RCC 7860 (cell line): ENCODE results near the gene CES1.
A peak's percentile ranks its signal among the peaks of the same experiment; 100 is the strongest.
"Not testable (repeated sequence)": the region's sequence is repeated elsewhere in the genome, so short reads cannot be mapped to it uniquely, and the experiment has no call there.

Experiments used
- DNase-seq: peaks from one replicate; pipeline ENCODE4 v3.0.0-alpha.2; 2015; ENCODE audit warnings: low spot score
- FAIRE-seq: peaks from 2 replicates; lab custom pipeline; 2012; peaks lifted over from hg19 to GRCh38; lab: Jason Lieb, UNC

The CES1 gene

DNA sequence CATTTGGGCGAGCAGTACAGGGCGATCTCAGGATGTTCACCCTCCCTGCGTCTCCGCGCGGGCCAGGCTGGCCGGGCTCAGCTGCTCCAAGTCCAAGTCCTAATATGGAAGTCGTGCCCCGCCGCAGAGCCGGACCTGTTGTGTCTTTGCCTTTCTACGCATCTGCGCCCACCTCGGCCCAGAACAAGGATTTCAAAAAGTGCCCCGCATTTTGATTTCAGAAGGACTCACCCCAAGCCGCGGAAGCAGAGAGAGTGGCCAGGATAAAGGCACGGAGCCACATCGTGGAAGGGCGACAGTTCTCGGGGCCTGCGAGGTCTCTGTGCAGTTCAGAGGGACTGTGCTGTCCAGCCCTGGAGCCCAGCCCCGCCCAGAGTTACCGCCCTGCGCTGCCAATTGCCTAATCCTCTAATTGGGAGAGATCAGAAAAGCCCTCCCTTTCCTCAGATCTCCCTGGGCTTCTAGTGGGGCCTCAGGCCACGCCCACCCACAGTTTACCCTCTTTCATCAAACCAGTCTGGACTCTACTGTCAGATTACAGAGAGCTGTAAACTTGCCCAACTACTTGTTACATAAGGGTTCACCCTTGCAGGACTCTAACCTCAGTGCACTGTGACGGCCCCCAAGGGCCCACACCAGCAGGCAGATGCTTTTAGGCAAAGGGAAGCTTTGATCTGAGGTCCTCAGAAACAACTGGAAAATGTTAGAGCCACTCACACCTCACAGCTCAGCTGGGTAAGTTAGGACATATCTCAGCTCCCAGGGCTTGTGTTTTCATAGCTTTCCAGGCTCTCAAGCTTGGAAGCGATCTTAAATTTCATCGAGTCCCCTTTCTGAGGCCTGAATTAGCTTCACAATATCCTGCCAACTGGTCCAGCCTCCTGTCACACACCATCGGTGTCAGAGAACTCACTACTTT lies at the start of gene CES1:
Gene CES1, minus strand, starts transcription at position 324 of the 919 bp plus-strand sequence. Its CDS starts 41 bp downstream, at position 283.
- FAIRE-seq (no peak), DNase-seq (no peak)

DNA sequence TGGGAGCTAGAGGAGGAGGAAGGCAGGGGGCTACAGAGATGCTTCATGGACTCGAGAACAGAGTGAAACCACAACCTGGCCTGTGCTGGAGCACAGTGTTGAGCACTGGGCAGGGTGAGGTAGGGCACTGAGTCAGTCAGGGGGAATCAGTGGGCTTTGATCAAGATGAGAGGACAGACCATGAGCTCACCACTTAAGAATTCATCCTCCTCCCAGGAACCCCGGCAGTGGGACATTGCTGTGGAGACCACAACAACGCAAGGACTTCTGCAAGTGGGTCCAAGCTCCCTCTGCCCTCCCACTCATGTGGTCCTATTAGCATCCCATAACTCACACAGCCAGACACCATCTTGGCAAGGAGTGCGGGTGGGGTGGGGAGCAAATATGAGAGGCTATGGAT lies 44.0 kb upstream of the CES1 start:
- DNase-seq (peak; percentile 54), FAIRE-seq (no peak)

DNA sequence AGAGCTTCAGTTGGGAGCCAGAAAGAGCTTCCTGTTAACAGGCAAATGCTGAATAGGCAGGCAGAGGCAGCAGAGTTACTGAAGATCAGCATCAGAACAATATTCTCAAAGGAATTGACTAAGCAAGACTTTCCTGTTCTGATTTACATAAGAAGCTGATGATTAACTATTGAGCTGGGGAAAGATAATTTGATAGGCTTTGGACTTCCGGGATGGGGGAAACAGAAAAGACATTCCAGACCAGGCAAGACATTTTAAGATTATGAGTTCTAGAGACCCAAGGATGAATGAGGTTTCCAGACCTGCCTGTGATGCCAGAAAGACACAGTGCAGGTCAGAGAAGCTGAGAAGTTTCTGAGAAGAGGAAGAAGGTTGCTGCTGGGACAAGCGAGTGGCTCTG lies 42.4 kb upstream of the CES1 start, which contains the start of gene CES5A:
Gene CES5A, minus strand, starts transcription at position 101 of the 400 bp plus-strand sequence. CDS start 152 bp downstream, outside the sequence.
- FAIRE-seq, result no peak
- DNase-seq, result no peak

DNA sequence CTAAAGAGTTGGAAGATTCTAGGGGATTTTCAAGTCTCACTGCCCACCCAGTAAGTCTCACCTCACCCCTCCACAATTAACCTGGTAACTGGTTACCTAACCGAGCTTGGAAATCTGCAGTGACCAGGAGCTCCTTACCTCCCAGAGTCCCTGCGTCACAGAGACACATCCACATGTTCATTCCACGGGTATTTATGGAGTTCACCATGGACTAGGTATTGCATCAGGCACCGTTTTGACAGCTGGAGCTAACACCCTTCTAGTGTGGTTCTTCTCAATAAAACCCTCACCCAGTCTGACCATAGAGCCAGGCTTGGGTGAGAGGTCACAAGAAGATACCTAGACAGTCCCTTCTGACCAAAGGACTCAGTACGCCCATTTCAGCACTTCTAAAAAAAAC lies 40.2 kb upstream of the CES1 start:
- FAIRE-seq, result no peak
- DNase-seq, result no peak

DNA sequence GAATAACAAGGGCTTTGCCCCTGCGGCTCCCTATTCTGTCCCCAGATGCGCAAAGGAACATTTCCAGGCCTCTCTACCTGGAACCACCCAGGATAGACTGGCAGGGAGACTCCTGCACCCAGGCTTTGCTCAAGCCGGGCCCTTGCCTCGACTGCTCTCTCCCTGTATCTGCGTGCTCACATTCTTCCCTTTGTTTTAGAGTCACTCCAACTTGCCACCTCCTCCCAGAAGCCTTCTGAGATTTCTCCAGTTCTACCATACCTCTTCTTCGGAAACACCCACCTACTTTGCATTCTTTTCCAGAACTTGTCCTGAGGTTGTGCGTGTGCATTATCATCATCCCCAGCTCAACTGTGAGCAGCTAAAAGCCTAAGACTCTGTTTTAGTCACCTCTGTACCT lies 39.2 kb upstream of the CES1 start:
- FAIRE-seq (no peak), DNase-seq (no peak)

DNA sequence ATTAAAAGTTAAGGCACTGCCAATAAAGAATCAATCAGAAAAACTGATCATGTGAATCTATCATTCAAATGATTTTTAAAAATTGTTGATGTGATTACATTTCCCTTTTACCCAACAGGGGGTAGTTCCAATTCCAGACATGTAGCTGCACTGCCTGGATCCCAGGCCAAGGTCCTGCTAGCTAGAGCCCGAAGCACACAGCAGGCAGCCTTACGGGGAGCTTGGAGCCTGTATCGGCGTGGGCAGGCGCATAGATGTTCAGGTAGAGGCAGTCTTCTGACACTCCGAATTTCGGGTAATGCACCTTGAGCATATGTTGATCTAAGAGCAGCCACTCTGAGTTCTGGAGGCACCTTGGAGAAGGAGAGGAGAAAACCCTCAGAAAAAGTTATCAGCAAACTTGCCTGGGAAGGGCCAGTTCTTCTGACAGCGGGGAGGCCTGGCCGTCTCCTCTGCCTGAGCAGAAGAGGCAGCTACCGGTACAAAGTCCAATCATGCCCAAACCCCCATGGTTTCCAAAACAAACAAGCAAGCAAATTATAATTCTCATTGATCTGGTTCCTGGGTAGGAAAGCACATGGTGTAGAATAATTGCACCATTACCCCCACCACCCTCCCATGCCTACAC lies 38.6 kb upstream of the CES1 start:
- no peak for DNase-seq
- no peak for FAIRE-seq

DNA sequence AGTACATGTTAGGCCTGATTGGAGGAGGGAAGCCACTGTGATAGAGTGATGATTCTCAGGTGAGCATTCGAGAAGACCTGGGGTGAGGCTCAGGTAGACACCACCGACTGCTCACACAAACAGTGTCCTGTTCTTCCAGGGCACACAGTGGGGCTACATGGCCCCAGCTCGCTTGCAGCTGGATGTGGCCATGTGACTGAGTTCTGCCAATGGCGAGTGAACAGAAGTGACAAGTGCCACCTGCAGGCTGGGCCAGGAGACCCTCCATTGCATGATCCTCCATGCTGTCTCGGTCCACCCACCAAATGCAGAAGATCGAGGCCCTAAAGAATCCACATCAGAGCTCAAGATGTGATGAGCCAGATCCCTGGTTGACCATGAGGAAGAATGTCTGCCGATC lies 36.1 kb upstream of the CES1 start:
- DNase-seq (no peak), FAIRE-seq (no peak)

DNA sequence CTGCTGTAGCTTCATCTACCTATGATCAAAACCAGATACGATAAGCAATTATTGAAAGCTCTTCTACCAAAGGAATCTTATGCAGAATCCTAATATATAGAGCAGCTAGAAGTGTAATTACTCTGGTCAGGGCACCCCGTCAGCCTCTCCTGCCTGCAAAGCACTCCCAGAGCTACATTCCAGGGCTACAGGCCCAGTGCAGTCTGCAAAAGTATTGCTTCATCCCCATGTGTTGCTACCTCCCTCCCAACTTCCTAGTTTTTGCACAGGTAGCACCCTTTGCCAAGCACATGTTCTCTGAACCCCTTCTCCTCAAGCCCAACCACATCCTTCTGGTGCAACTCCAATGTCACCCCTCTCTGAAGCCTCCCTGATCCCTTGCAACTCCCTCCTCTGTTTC lies 35.2 kb upstream of the CES1 start:
- DNase-seq (no peak), FAIRE-seq (no peak)

DNA sequence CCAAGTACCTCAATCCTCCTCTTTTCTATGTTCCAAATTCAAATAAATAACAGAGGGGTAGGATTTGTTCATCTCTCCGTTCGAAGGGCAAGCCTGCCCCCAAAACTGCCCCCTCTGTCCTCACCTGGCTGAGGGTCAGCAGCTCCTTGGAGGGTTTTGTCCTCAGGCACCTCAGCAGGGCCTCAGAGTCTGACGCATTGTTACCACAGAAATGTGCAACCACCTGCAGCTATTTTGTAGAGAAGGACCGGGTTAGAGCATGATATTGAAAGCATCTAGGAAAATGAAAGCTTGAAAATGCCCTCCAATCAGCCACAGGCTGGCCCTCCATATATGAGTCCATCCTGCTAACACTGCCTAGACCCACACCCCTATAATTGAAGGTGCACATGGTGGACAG lies 28.4 kb upstream of the CES1 start:
- DNase-seq (no peak), FAIRE-seq (no peak)

DNA sequence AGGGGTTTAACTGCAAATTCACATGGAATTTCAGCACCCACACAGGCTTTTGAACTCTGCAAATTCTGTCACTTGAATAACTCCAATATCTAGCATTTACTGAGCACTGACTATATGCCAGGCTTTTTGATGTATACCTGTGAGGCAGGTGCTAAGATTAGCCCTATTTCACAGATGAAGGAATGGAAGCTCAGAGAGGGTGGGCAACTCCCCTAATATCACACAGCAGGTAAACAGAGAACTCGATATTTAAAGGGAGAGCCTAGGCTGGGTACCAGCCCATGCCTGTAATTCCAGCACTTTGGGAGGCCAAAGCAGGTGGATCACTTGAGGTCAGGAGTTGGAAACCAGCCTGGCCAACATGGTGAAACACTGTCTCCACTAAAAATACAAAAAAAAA lies 24.8 kb upstream of the CES1 start:
- FAIRE-seq, DNase-seq: not testable (repeated sequence)

DNA sequence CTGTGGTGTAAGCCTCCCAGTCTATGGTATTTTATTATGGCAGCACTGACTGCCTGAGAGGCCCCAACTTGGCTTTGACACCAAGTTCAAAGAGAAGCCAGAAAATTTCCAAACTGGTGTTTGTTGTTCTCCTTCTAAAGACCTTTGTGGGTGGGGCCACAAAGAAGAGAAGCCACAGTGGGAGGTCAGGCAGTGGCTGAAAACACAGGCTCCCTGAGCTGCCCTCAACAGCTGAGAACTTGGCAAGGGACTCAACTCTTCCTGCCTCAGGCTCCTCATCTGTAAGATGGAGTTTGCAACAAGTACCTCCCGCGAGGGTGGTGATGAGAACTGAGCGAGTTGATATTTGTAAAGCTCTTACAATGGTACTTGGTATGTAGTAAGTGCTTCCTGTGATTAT lies 24.1 kb upstream of the CES1 start:
- FAIRE-seq (no peak), DNase-seq (no peak)

DNA sequence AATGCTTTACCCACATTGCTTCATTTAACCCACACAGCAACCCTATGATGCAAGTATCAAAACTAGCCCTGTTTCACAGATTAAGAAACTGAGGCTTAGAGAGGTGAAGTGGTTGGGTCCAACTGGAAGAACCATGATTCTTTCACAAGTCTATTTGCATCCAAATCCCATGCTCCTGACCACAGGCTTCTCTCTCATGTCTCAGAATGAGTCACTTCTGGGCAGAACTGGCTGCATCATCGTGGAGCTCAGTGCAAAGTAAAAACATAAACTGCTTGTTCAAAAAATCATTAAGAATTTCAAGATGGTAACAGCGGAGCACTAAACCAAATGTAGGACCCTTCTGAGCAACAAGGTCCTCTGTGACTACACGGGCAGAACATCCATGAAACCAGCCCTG lies 20.2 kb upstream of the CES1 start:
- no peak for FAIRE-seq

DNA sequence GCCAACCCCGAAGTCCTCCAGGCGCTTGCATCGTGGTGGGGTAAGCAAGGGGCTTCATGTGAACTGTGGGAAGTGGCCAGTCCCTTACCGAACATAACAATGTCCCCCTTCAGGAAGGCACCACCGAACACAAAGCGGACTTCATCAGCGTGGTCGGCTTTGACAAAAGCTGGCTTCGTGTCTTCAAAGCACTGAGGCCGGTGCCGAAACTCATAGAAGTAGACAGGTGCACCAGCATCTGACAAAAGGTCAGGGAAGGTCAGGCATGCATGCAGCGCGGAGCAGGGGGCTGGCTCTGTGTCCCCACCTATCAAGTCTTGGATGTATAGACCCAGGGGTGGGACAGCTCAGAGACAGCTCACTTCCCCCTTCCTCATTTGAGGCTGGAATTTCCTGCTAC lies 16.6 kb upstream of the CES1 start:
- FAIRE-seq (no peak), DNase-seq (no peak)

More for the DNA sequence above, 20.2 kb upstream of the CES1 start:
- no peak for DNase-seq

DNA sequence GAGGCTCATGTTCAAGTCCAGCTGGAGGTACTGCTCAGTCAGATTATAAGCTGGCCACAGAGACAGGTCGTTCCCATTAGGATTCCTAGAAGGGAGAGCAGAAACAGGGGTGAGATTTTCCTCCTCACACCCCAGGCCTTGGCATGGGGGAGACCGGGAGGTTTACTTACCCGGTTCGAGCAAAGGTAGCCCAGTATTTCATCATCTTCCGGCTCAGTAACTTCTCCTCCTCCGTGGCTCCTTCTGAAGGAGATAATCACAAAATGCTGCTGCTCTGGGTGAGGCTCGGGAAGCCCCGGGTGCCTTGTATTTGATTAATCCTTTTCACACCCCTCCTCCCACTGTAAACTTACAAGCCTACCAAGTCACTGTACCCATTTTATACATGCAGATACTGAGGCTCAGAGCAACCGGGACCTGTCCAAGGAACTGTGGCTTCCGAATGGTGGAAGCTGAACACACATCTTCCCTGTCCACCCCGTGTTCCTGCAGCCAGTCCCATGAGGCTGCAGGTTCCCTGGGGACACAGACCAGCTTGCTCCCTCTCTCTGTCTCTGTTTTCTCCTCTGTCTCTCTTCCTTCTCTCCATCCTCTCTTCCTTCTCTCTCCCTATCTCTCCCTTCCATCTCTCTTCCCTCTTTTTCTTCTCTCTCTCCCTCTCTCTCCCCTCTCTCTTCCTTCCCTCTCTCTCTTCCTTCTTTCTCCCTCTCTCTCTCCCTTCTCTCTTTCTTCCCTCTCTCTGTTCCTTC lies 13.9 kb upstream of the CES1 start:
- FAIRE-seq (no peak), DNase-seq (no peak)

DNA sequence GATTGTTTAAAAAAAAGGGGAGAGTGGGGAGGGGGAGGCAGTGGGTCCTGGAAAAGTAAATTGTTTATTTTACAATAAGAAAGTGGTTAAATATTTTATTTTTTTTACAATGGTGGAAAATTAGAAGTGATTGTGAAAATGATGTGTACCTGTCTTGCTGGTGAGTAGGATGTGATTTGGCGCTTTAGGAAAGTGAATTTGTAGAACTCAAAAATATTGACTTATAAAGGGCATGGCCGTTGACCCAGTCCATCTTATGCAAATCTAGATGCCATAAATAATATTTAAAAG lies 10.2 kb upstream of the CES1 start:
- DNase-seq (no peak), FAIRE-seq (no peak)

DNA sequence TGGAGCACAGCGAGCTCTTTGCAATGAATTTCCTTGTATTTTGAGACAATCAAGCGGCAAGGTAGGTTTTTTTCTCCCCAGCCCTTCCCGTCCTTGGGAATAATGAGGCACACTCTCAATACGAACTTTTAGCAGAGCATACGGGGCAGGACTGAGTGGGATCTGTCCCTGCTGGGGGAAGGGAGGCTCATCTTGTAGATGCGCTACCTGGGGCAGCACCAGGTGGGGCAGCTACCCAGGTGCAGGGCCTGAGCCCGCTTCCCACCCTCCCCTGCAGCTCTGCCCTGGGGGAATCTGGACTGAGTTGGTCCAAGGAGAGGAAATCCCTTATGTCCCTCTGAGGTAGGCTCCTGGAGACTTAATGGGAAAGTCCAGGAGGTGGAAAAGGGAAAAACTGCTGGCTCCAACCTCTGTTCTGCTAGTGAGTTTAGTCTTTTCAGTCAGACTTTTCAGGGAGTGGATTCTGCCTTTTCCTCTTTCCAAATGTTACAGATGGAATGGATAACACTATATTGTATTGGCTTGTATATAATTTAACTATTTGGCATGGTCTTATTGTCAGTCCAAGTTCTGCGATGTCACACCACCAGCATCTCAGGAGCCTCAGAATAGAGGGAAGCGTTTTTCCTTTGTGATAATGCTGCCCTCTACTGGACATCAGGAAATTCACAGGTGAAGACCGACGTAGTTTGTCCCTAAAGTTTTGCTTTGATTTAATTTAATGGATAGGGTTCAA lies 9.6 kb upstream of the CES1 start:
- FAIRE-seq (peak; percentile 18), DNase-seq (peak; percentile 31)

DNA sequence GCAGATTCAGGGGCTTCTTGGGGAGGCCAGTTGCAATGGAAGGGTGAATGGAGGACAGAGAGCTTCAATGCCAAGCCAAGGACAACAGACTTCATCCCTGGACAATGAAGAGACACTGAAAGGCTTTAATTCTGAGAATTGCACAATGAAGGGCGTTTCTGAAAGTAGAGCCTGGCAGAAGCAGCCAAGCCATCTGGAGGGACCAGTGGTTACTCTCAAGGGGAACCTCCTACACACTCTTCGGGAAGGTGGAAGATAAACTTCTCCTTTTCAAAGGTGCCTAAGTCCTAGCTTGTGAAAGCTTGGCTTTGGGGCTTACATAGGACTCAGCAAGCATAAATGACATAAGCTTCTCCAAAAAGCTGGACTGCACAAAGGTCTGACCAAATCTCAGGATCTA lies 6.2 kb upstream of the CES1 start:
- FAIRE-seq (no peak), DNase-seq (no peak)

DNA sequence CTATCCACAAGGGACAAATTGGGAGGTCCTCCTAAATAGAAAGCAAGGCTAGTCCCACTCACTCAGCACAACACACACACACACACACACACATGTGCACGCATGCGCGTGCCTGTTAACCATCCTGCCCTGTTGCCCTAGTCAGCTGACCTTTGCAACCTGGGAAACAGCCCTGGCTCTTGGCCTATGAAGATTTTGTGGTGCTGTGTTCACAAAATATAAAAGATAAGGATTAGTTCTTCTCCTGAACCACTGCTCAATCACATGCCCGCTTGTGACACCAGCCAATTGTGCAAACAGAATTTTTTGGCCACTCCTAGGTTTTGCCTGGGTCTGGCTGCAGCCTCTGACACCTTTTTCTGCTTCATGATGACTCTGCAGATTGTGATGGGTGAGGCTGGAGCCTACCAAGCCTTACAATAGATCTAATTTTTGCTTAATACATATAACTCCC lies 3.3 kb upstream of the CES1 start:
- no peak for FAIRE-seq
- no peak for DNase-seq

DNA sequence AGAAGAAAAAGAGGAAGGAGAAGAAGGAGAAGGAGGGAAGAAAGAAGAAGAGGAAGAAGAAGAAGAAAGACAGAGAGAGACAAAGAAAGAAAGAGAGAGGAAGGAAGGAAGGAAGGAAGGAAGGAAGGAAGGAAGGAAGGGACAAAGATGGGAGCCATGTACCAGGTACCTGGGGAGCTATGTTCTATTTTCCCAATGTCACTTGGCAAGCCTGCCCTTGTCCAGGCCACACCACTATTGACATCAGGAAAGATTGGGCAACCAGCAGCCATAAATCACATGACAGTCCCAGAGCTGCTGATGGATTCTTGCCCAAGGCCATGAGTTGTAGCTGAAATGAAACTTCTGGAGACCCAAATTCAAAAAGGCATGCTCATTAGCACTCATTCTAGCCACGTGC lies 2.7 kb upstream of the CES1 start:
- FAIRE-seq (no peak), DNase-seq (no peak)

DNA sequence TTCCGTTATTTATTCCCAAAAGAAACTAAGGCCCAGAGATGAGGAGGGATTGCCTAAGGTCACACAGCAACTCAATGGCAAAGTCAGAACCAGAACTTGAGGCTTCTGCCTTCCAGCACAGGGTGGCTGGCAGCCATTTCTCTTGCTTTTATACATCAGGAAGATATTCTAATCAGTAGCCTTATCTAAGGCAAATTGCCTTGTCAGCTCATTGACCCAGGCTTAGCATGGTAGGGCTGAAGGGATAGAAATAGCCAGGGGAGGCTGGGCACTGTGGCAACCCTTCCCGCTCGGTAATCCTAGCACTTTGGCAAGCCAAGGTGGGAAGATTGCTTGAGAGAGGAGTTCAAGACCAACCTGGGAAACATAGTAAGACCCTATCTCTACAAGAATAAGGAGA lies 2.3 kb upstream of the CES1 start:
- not testable (repeated sequence) for DNase-seq, FAIRE-seq

DNA sequence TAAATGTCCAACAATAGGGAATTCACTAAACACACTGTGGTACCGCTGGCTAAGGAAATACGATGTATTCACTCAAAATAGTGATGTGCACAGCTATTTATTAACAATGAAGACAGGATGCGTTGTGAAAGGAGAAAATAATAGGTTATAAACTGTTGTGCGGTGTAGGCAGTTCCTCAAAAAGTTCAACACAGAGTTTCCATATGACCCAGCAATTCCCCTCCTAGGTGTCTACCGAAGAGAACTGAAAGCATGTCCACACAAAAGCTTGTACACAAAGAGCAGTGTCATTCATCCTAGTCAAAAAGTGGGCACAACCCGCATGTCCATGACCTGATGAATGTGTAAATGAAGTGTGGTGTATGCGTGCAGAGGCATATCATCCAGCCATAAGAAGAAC lies 1.2 kb upstream of the CES1 start:
- DNase-seq (no peak), FAIRE-seq (no peak)
